Measurements from ENCODE around the gene PDE11A.

PDE11A gene

DNA sequence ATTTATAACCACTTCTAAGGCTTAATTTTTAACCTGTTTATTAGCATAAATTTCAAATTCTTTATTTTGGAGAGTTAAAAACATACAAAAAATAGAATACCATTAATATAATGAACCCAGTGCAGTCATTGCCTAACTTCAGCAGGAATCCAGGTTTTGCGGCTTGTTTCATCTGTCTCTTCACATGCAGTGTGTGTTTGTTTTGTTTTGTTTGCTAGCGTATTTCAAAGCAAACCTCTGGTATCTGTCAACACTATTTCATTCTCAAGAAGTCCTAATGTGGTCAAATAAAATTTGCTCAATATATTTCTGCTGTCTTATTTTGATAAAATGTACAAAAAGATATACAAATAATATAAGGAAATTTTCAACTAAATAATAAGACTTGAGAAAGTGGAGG, 351.5 kb downstream of the PDE11A start:
- DNase-seq = no peak

DNA sequence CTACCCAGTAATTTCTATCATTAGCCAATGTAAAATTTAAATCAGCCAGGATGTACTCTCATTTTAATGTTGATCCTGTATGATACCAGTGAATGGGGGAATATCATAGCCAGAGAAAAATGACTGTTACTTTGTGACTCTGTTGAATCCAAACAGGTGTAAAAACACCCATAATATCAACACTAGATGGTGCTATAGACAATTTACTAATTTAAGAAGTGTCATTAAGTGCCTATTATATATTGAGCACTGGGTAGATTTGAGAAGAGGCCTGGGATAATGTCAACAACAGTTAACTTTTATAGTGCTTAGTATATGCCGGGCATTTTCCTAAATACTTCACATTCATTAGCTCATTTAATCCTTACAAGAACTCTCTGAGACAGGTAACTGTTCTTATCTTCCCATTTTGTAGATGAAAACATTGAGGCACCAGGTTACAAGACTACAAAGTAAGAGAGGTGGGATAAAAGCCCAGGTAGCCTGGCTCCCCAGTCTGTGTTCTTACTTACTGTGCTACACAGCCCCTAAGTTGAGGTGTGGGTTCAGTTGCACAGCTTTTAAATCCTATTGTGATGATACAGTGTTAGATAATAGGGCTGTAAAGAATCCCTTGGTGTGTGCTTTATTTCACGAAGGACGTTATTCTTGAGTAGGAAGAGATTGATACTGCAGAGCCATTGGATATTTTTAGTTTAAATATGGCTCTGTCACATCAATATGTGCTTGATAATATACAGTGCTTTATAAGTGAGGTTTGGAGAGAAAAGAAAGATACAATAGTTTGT, 354.6 kb downstream of the PDE11A start:
- no peak for DNase-seq

DNA sequence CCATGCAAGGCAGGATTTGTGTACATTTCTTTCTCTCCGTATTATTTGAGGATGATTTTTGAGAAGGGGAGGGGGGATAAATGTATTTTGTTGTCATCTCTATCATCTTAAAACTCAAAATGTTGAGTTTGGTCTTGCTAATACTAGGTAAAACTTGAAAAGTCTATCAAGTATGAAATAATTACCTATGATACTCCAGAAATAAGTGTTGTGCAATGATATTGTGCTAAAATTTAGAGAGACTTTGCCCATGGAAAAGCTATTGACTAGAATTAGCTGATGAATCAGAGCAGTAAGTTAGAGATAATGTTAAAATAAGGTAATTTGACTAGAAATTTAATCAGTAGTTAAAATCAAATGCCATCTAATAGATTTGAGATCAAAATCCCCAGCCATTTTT, 356.1 kb downstream of the PDE11A start:
- no peak for DNase-seq

DNA sequence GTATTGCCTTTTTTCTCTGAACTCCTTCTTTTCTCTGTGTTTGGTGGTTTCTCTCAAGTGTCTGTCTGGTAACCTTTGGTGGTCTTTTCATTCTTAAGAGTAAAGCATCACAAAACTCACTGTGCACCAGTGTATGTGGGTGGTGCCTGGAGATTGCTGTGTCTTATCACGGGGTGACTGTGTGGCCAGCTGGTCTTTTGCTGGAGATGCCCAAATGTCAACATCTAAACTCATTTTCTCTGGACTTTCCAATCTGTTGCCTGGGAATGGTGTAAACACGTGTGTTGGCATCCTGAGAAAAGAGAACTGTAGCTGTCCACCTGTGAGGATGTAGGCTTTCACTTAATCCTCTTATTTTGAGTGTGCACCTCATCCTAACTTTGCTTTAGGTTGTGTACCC, 356.8 kb downstream of the PDE11A start:
- no peak for DNase-seq

DNA sequence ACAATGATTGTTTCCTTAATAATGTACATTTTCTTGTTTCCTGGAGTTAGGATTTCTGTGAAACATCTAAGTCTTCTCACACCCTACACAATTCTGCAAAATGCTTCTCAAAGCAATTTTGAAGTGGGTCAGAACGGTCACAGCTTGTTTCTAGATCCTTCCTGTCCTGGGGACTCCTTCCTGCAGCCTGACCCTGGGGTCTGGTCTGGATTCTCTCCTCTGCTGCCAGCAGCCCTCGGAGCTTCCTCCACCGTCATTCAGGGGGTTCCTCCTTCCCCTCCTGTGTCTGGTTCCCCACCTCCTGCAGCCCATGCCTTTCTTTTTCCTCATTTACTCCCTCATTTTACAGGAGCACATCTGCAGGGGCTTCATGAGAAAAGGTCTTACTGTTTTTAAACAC, 357.9 kb downstream of the PDE11A start:
- no peak for DNase-seq

DNA sequence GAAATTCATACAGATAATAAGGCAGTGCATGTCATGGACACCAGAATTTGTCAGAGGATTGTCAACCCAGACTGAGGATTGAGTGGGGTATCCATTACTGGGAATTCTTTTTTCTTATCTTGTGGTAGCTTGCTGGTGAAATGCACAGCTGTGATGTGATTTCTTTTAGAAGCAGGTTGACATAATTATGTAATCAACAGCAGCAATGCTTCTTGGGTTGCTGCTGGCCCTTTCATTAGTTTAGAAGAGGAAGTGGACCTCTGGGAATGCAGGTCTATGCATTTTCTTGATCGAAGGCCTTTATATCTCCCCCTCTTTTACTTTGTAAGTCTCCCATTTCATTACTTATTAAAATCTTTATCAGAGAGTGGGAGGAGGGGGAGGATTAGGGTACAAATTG, 360.1 kb downstream of the PDE11A start:
- DNase-seq = no peak

DNA sequence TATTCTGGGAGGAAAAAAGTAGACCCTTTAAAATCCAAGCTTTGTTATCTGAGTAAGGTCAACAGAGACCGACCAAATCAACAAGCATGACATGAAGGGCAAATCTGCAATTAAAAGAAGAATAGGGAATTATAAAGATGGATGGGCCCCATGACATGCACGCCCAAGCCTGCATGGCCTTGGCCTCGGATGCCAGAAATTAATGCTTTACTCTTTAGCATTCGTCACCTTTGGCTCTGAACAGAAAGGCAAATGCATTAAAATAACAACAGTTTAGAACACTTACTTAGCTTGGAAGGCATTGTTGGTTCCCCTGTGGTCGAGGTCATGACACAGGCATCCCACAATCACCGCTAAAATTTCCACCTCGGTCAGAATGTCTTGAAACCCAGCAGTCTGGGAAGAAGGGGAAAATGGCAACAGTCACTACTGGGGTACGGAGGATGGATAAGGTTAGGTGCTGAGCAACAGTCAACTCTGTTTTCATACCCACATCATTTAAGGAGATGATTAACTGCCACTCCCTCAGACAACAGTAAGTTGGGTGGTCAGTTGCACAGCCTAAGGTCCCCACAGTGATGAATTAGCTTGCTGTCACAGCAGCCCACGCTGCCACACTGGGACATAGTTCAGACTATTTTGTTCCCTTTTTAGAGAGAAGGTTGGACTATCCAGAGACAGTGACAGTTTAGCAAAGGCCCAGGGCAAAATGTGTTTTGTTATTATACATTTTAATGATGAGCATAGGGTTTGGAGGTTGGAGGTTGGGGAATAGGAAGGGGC, 360.9 kb downstream of the PDE11A start:
- no peak for DNase-seq

DNA sequence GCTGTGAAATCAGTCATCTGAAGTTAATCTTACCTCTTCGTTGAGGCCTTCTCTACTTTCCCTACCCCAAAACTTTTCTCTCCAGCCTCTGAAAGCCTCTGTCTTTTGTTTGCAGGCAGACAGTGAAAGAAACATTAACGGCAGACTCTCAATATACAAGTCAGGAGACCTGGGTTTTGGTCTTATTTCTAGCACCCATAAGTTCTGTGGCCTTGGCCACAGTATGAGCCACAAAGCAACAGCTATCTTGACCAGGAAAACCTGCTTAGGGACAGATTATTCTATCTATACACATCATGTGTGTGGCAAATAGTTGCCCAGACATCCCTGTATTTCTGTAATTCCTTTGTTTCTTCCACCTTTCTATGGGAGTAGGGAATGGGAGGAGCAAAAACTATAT, 361.7 kb downstream of the PDE11A start:
- no peak for DNase-seq

DNA sequence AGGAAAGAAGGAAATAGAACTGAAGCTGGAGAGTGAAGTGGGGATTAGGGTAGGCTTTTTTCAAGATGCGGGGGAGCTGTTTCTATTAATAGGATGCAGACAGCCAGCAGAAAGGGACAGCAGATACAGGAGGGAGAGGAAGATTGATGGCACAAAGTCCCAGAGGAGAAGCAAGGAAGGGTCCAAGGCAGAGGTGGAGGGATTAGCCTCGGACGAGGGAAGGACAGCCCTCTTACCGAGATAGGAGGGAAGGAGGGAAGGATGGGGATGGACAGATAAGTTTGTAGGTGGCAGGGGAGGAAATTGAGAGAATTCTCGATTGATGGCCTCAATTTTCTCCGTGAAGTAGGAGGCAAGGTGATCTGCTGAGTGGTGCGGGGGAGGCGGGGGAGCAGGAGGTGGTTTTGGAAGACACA, 362.6 kb downstream of the PDE11A start:
- DNase-seq = no peak

DNA sequence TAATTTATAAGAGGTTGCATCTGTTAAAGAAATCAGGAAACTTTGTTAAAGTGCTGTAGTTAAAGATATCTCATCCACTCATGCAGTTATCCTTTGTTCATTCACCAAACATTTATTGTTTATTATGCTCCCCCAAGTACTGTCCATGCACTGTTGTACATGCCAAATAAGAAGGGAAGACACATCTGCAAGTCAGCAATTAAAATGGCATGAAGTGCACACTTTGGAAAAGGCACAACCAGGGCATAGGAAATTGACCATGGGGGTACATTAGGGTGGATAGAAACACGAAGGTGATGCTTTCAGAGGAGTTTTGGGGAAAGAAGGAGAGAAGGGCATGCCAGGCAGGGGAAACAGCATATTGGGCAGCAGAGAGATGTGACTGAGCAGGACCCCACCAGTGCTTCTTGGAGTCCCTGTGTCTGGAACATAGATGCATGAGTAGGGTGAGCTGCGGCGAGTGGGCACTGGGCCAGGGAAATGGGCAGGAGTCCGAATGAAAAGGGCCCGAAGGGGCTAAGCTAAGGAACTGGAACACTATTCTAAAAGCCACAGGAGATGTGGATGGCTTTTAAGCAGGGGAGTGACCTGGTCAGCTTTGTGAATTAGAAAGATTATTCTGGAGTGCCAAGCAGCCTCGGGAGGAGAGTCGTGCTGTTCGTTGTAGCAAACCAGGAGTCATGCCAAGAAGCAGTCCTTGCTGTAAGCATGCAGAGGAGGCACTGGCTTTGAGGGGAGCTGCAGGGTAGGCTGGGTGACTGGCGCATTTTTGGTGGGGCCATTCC, 363.7 kb downstream of the PDE11A start:
- DNase-seq = no peak

DNA sequence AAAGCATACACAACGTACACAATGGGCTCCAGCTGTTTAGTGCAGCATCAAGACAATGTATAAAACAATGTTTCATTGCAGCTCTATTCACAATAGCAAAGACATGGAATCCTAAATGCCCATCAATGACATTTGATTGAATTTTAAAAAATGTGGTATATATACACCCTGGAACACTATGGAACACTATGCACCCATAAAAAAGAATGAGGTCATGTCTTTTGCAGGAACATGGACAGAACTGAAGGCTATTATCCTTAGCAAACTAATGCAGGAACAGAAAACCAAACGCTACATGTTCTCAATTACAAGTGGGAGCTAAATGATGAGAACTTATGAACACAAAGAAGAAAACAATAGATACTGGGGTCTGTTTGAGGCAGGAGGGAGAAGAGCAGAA, 364.5 kb downstream of the PDE11A start:
- no peak for DNase-seq

DNA sequence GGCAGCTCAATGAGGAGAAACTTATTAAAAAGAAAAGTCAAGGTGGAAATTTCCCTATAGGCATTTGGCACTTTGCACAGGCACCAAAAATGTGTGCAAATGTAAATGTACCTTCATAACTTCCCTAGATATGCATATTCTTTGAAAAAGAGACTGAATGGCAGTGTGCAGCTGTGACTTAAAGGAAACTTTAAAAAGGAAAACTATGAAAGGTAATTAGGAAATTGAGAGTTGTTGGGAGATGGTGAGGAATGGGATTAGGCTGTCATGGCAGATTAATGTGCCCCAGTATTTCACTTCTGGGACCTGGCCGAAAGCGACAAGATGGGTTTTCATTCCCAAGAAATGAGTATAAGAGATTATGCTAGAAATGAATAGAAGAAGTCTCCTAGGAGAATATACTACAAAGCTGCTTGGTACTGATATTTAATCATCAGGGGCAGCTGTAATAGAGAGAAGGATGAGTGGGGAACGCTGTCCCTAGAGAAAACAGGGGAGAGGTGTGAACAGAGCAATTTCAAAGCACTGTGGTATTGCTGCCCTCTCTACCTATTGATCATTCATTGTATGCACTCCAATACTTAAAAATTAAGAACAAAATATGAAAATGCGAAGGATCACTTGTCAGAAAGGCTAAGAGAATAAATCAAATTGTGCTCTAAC, 366.9 kb downstream of the PDE11A start:
- DNase-seq = no peak

DNA sequence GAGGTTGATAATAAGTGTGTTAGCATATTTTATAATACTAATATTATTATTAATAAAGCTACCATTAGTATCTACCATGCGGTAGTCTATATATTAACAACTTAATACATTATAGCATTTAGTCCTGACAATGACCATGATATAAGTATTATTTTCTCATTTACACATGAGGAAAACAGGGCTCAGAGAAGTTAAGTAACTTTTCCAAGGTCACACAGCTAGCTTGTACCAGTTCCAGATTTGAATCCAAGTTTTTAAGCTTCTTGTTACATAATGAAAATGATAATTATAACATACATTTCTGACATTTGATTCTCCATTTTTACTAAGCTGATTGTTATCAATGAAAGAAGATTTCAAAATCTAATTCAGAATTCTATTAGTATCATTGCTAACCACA, 369.4 kb downstream of the PDE11A start:
- DNase-seq = no peak

DNA sequence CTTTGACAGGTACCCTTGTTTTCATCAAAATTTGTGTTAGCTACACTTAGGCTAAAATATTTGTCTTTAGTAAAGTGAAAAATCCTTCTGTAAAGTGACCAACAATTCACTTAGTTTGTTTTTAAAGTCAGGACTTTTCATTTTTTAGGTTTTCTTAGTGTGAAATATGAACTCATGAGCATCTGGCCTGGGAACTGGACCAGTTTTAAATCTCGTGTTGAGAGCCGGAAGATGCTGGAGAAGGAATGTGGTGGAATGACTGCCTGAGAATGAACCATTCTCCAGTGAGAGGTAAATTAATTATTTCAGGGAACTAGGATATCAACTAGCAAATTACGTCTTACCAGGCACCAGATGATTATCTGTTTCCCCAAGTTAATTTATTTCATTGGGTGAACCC, 374.3 kb downstream of the PDE11A start:
- DNase-seq = no peak

DNA sequence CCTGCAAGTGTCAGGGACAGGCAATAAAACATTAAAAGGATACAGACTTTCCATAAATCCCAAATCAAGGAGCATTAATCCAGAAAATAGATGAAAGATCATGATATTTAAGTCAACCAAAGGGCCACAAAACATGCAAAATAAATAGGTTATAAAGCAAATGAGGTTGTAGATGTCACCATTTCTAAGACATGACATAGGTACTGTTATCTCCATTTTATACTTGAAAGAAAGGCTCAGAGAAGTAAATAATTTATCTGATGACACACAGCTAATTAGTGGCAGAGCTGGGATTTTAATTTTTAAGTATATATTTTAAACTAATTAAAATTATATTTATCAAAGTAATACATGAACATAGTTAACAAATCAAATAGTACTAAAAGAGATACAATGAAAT, 378.2 kb downstream of the PDE11A start:
- no peak for DNase-seq

DNA sequence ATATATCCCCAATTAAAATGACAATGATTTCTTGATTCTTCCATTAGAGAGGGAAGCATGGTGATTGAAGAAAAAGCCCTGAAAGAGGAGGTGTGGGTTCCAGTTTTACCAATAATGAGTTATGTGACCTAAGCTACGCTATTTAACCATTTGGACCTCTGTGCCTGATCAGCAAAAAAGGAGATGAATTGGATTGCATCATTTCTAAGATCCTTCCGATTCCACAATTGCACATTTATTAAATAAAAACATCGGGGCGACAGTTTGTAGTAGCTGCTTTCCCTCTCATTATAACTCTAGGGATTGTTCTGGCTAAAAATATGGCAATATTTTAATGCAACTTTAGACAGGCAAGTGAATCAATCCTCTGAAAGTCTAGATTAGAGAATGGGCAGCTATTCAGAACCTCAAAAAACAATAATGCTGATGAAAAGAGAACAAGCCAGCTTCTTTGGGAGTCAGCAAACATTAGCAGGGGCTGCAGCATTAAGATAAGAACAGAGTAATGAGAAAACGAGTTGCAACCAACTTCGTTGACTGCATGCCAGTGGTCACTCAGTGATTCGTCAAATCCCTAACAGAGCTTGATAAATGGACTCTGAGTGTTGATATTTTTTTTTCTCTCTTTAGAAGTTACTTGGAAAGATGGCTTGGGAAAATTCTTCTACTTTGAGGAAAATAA, 378.8 kb downstream of the PDE11A start:
- DNase-seq = no peak

DNA sequence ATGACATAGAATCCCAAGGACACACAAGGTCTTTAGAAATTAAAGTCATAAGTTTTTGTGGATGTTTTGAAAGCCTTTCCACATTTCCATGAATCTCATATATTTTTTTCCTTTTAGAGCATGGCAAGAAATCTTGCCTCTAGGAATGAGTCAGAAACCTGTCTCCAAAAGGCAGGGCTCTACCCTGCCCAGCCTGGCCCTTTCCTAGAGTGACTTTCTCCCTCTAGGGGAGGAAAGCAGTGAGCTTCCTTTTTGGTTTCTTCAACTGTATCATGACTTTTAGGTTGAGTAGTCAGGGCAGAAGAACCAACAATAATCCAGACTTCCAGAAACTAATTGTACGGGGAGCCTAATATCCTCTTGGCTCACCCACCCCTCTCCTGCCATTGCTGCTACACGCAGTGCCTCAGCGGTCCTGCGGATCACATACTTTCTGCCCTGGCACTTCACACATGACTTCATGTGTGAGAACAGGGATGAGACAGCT, 379.8 kb downstream of the PDE11A start:
- no peak for DNase-seq

DNA sequence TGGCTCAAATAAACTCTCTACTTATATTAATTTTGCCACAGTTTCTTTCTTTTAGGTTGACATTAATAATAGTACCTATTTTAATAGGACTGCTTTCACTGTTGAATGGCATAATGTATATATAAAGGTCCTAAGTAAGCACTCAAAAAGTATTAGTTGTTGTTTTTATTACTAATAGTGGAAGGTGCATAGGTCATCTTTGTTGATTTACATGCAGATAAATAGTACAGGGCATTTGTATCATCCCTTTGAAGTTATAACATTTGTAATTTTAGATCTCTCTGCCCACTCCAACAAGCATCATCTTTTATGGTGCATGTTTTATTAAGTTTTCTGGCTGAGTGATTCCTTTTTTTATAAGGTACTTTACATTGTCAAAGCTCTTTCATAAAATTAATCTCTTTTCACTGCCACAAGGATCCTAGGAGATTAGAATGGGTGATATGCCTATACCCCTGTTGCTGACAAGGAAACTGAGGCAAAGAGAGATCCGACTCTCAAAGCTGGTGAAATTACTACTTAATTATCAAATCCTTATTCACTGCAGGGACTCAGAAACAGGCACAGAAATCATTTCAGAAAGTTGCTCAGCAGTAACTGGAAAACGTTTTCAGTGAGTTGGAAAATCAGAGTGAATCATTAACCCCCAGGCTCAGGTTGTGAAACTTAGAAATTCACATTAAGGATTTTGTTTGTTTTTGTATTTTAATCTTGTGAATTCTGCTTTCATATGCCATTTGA, 380.4 kb downstream of the PDE11A start:
- DNase-seq = no peak

DNA sequence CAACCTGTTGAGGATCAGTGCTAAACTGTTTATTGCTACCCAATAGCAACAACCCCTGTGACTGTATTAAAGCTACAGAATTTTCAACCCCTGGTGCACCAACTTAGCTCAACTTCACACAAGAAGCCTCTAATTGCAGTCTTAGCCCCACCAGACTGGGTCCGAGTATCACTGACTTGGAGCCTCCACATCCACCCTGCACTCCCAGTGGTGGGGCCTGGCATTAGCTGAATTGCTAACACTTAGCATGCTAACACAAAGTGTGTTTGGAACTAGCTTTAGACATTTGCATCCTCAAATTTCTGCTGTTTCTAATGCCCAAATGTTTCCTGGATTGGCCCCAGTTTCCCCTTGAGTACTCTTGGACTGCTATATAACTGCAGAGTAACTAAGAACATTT, 381.4 kb downstream of the PDE11A start:
- DNase-seq = no peak

DNA sequence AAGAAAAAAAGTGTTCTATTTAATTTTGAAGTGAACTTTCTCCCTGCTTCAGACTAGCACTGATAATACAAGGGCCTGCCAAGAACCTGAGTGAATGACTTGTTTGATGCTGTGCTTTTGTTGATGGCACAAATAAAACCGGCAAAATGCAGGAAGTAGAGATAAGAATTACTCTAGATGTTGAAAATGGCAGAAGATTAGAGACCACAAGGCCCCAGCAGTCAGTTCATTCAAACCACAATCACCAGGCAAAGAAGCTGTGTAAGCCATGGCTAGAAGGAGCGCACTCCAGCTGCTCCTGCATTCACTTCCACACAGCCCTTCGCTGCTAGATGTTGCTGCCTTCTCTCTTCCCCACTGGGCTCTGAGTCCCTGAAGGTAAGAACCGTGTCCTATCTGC, 383.0 kb downstream of the PDE11A start:
- DNase-seq = no peak

DNA sequence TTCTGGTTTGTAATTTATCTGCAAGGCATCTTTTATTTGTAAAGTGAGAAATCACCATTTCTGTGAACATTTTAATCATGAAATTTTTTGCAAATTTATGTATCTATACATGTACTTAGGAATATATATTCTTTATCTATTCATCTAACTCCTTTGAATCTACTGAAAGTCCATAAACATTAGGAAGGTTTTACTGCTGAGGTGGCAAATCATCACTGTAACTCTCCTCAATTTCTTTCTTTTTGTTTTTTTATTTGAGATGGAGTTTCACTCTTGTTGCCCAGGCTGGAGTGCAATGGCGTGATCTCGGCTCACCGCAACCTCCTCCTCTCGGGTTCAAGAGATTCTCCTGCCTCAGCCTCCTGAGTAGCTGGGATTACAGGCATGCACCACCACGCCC, 383.7 kb downstream of the PDE11A start:
- no peak for DNase-seq

DNA sequence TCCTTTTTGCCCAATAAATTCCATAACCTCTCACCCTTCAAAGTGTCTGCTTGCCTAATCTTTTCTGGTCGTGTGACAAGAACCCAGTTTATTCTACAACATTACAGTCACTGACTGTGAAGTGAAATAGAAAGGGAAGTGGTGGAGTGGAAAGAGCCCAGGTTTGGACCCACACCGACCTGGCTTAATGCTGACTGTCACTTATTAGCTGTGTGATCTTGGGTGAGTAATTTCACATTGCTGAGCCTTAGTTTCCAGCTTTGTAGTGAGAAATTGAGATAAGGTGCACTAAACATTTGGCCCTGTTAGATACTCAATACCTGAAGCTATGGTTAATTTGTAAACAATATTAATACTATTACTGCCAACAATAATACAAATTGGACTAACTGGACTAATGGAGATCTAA, 388.9 kb downstream of the PDE11A start:
- DNase-seq = no peak
